HEK293 (cell line): ENCODE data around the gene ERICH4.
A peak's percentile ranks its signal among the peaks of the same experiment; 100 is the strongest.

ENCODE experiments used
- CTCF ChIA-PET: fragments of 350-600 bp; formaldehyde crosslinking; extraction: SDS; loops from one replicate; lab custom pipeline; 2021; ENCODE audit warnings: antibody characterized with exemption; lab: Yijun Ruan, JAX
- POLR2A ChIA-PET: fragments of 300-600 bp; formaldehyde crosslinking; extraction: SDS; loops from one replicate; lab custom pipeline; 2020; ENCODE audit warnings: antibody characterized with exemption, inconsistent platforms; lab: Yijun Ruan, JAX
- H3K27ac ChIP-seq: fragments of 200-500 bp; sonication (Bioruptor generic); 2 replicates; pipeline ENCODE4 v1.5.1; 2014; ENCODE audit warnings: low read depth, low read length, control low read depth, inconsistent platforms; ENCODE audit errors: extremely low read depth
- H3K36me3 ChIP-seq, 2 experiments: fragments of 200-500 bp in 1 of 2; sonication (Bioruptor generic) in 1 of 2; 1 replicate in 1 of 2; 2 replicates in 1 of 2; pipeline ENCODE4 v1.5.1; 2014 to 2017; ENCODE audit warnings: inconsistent platforms in 2 of 2, low read length in 2 of 2; ENCODE audit not compliant: control insufficient read depth in 2 of 2, insufficient read depth in 1 of 2
- H3K4me1 ChIP-seq: fragments of 200-500 bp; sonication (Bioruptor generic); 2 replicates; pipeline ENCODE4 v1.5.1; 2014; ENCODE audit warnings: mild to moderate bottlenecking, low read length, inconsistent platforms; ENCODE audit not compliant: control insufficient read depth, insufficient read depth
- H3K4me3 ChIP-seq: 2 replicates; pipeline ENCODE4 v1.5.1; 2011; ENCODE audit warnings: low read depth, mild to moderate bottlenecking, control low read depth, low read length, moderate library complexity
- H3K9me3 ChIP-seq: fragments of 200-500 bp; sonication (Bioruptor generic); 2 replicates; pipeline ENCODE4 v1.5.1; 2014; ENCODE audit warnings: low read depth, low read length, inconsistent platforms; ENCODE audit not compliant: control insufficient read depth, insufficient read depth
- EGR2 ChIP-seq: fragments of 450-650 bp; formaldehyde crosslinking; IDR thresholded peaks from 2 replicates; pipeline ENCODE4 v1.5.1; 2016; ENCODE audit warnings: low read depth, missing biosample characterization, missing genetic modification characterization
- SALL2 ChIP-seq: fragments of 450-650 bp; formaldehyde crosslinking; IDR thresholded peaks from 2 replicates; pipeline ENCODE4 v1.5.0; 2017; ENCODE audit warnings: missing biosample characterization, mild to moderate bottlenecking, missing genetic modification characterization, borderline replicate concordance
- ZBTB49 ChIP-seq: fragments of 450-650 bp; formaldehyde crosslinking; IDR thresholded peaks from 2 replicates; pipeline ENCODE4 v1.5.1; 2016; ENCODE audit warnings: missing biosample characterization, missing genetic modification characterization, low read depth
- ZFHX2 ChIP-seq: fragments of 450-650 bp; formaldehyde crosslinking; conservative IDR thresholded peaks from 2 replicates; pipeline ENCODE4 v1.5.1; 2016; ENCODE audit warnings: missing biosample characterization, missing genetic modification characterization
- ZIC2 ChIP-seq: fragments of 450-650 bp; formaldehyde crosslinking; IDR thresholded peaks from 2 replicates; pipeline ENCODE4 v1.5.1; 2016; ENCODE audit warnings: missing biosample characterization, missing genetic modification characterization
- ZNF169 ChIP-seq: fragments of 450-650 bp; formaldehyde crosslinking; IDR thresholded peaks from 2 replicates; pipeline ENCODE4 v1.5.1; 2016; ENCODE audit warnings: missing biosample characterization, missing genetic modification characterization
- ZNF354C ChIP-seq: fragments of 450-650 bp; formaldehyde crosslinking; IDR thresholded peaks from 2 replicates; pipeline ENCODE4 v1.5.1; 2016; ENCODE audit warnings: missing biosample characterization, missing genetic modification characterization, low read depth, borderline replicate concordance
- ZNF37A ChIP-seq: fragments of 450-650 bp; IDR thresholded peaks from 2 replicates; pipeline ENCODE4 v1.5.1; 2018; ENCODE audit warnings: missing biosample characterization, missing genetic modification characterization
- ZNF394 ChIP-seq: fragments of 450-650 bp; formaldehyde crosslinking; IDR thresholded peaks from 2 replicates; pipeline ENCODE4 v1.5.1; 2016; ENCODE audit warnings: missing biosample characterization, missing genetic modification characterization, mild to moderate bottlenecking, moderate library complexity, borderline replicate concordance
- ZNF560 ChIP-seq: fragments of 450-650 bp; formaldehyde crosslinking; IDR thresholded peaks from 2 replicates; pipeline ENCODE4 v1.5.1; 2017; ENCODE audit warnings: missing biosample characterization, missing genetic modification characterization, borderline replicate concordance
- ZSCAN4 ChIP-seq: fragments of 450-650 bp; formaldehyde crosslinking; IDR thresholded peaks from 2 replicates; pipeline ENCODE4 v1.5.1; 2017; ENCODE audit warnings: missing biosample characterization, missing genetic modification characterization
- TF ChIP-seq, protein P1 (sequence below): fragments of 450-650 bp; formaldehyde crosslinking; IDR thresholded peaks from 2 replicates; pipeline ENCODE4 v1.5.1; 2016; ENCODE audit warnings: missing biosample characterization, missing genetic modification characterization

Gene ERICH4

GRCh38 chr19:41410336-41411054 lies 32.5 kb upstream of the ERICH4 start (continued):
- no peak for TF ChIP-seq ZSCAN4
- TF ChIP-seq EGR2 (tag by site-specific recombination): no peak
- no peak for TF ChIP-seq SALL2
- no peak for TF ChIP-seq ZNF394 (tag by site-specific recombination)
- TF ChIP-seq ZBTB49 (tag by site-specific recombination): no peak
- no peak for TF ChIP-seq ZNF560 (tag by site-specific recombination)
- no peak for TF ChIP-seq ZNF37A

- Histone ChIP-seq H3K4me3 (no peak overlapping the region), H3K27ac (no peak overlapping the region), H3K4me1 (peaks cover 5% of the 10 kb centered on the region; the same call in 1 of the 2 replicates), H3K9me3 (no peaks in the 10 kb centered on the region), H3K36me3 (peaks cover 4 to 22% of the 10 kb centered on the region in 2 experiments; a peak in 2 of 3 replicates)
- CTCF ChIA-PET: interaction anchor here (0.6 kb wide), 1 partner anchor 9 kb away, joined by 5 read pairs; no protein-coding TSS in a partner anchor
- POLR2A ChIA-PET: interaction anchor here (1.3 kb wide), 1 partner anchor 28 kb away, joined by 4 read pairs; the partner anchor contains the start of gene DMAC2
- TF ChIP-seq, protein P1, sequence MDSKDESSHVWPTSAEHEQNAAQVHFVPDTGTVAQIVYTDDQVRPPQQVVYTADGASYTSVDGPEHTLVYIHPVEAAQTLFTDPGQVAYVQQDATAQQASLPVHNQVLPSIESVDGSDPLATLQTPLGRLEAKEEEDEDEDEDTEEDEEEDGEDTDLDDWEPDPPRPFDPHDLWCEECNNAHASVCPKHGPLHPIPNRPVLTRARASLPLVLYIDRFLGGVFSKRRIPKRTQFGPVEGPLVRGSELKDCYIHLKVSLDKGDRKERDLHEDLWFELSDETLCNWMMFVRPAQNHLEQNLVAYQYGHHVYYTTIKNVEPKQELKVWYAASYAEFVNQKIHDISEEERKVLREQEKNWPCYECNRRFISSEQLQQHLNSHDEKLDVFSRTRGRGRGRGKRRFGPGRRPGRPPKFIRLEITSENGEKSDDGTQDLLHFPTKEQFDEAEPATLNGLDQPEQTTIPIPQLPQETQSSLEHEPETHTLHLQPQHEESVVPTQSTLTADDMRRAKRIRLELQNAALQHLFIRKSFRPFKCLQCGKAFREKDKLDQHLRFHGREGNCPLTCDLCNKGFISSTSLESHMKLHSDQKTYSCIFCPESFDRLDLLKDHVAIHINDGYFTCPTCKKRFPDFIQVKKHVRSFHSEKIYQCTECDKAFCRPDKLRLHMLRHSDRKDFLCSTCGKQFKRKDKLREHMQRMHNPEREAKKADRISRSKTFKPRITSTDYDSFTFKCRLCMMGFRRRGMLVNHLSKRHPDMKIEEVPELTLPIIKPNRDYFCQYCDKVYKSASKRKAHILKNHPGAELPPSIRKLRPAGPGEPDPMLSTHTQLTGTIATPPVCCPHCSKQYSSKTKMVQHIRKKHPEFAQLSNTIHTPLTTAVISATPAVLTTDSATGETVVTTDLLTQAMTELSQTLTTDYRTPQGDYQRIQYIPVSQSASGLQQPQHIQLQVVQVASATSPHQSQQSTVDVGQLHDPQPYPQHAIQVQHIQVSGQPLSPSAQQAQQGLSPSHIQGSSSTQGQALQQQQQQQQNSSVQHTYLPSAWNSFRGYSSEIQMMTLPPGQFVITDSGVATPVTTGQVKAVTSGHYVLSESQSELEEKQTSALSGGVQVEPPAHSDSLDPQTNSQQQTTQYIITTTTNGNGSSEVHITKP: peak; percentile 62
- TF ChIP-seq EGR2 (tag by site-specific recombination): 0 out of 2 replicates have a peak, but pooled peaks have one; percentile 33
- TF ChIP-seq ZFHX2 (tag by site-specific recombination): peak; percentile 45; the same call in 1 of the 2 replicates
- TF ChIP-seq ZNF169 (tag by site-specific recombination): no peak
- TF ChIP-seq, all 188 proteins: peak for 3
Observed at GRCh38 chr19:41411100-41411967, 31.6 kb upstream of the ERICH4 start.

DNA sequence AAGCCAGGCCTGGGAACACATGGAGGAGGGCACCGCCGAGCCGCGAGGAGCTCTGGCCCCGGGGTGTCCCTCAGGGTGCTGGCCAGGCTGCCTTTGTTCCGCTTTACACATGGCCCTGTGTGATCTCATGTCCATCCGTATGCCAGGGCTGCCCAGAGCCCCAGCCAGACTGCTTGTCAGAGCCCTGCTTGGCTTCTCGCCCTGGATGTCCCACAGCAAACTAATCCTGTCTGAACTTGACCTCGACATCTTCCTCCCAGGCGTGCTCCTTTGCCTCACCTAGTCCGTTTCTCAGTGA lies 31.0 kb upstream of the ERICH4 start:
- CTCF ChIA-PET: no interaction called here
- Histone ChIP-seq H3K4me3 (no peak overlapping the region), H3K27ac (no peak overlapping the region), H3K4me1 (peaks cover 5% of the 10 kb centered on the region; the same call in 1 of the 2 replicates), H3K9me3 (no peaks in the 10 kb centered on the region), H3K36me3 (peaks cover 9 to 22% of the 10 kb centered on the region in 2 experiments; a peak in 2 of 3 replicates)
- POLR2A ChIA-PET: interaction anchor here (1.3 kb wide), 1 partner anchor 27 kb away, joined by 4 read pairs; the partner anchor contains the start of gene DMAC2
- no peak for TF ChIP-seq ZNF354C (tag by site-specific recombination)
- TF ChIP-seq ZIC2 (tag by site-specific recombination): peak; percentile 28; the same call in 1 of the 2 replicates
